K562 (cell line): Measurements from ENCODE around the gene PEX5L. TPM values are rescaled to one million over a fixed set of nuclear protein-coding genes. Genes with fewer than 3 reads are reported as not detected.

Experiments
- SREBF1 ChIP-seq: fragments of 150-350 bp; IDR thresholded peaks from 2 replicates; pipeline ENCODE4 v1.6.1; 2014; ENCODE audit warnings: antibody characterized with exemption, low read depth, low read length, borderline replicate concordance
- polyA plus RNA-seq, 8 experiments: library from polyadenylated mRNA; depleted of rRNA in 4 of 8; stranded (reverse) in 5 of 8; unstranded in 3 of 8; fragments of >200 nt; fragmentation: Nextera tagmentation in 2 of 8; fragmentation: Illumina TruSeq in 1 of 8; extraction: Ambion mirVana in 2 of 8; extraction: Trizol in 1 of 8; gene quantifications; 2 replicates each; pipeline versions ENCODE4 v1.2.1 to v1.2.3, GENCODE V29; 2011 to 2014; ENCODE audit warnings: inconsistent platforms in 1 of 8, missing spikeins in 1 of 8
- total RNA-seq, 7 experiments: library from RNA; depleted of rRNA in 6 of 7; stranded (reverse); fragments of >200 nt in 6 of 7; fragmentation: Illumina TruSeq in 2 of 7; extraction: Trizol in 2 of 7; gene quantifications; 2 replicates each; pipeline versions ENCODE4 v1.2.1 to v1.2.3, GENCODE V29; 2011 to 2021; ENCODE audit warnings: low replicate concordance in 1 of 7
- TF ChIP-seq, protein P1 (sequence below): sonication (generic); formaldehyde crosslinking; IDR thresholded peaks from 2 replicates; pipeline ENCODE4 v1.8.0; 2023; ENCODE audit warnings: missing genetic modification reagents, mild to moderate bottlenecking, borderline replicate concordance
- TF ChIP-seq, protein P2 (sequence below): fragments of 250-450 bp; sonication (Bioruptor Pico); IDR thresholded peaks from 2 replicates; pipeline ENCODE4 v1.4.0; 2020; ENCODE audit warnings: mild to moderate bottlenecking, moderate library complexity

Gene PEX5L
- total and polyA plus RNA-seq, 9 of the 15 experiments (the other 6 are each of a cell fraction or from before 2014, with no cell fraction given) = not detected

DNA sequence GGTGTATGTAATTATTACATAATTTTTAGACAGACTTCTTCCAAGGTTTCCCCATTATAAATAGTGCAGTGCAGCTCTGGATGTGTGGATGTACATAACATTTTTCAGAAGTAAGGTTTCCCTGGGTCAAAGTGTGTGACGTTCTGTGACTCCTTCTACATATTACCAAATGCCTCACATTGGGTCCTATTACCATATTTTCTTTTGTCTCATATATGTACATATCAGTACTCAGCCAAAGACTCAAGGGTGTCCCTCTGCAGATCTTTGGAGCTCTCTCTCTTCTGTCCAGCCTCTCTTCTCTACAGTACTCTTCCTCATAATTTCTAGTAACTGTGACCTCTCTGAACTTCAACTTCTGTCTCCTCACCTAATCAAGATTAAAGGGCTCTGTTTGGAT is 31.3 kb upstream of the PEX5L start (continued):
- TF ChIP-seq, protein P1, sequence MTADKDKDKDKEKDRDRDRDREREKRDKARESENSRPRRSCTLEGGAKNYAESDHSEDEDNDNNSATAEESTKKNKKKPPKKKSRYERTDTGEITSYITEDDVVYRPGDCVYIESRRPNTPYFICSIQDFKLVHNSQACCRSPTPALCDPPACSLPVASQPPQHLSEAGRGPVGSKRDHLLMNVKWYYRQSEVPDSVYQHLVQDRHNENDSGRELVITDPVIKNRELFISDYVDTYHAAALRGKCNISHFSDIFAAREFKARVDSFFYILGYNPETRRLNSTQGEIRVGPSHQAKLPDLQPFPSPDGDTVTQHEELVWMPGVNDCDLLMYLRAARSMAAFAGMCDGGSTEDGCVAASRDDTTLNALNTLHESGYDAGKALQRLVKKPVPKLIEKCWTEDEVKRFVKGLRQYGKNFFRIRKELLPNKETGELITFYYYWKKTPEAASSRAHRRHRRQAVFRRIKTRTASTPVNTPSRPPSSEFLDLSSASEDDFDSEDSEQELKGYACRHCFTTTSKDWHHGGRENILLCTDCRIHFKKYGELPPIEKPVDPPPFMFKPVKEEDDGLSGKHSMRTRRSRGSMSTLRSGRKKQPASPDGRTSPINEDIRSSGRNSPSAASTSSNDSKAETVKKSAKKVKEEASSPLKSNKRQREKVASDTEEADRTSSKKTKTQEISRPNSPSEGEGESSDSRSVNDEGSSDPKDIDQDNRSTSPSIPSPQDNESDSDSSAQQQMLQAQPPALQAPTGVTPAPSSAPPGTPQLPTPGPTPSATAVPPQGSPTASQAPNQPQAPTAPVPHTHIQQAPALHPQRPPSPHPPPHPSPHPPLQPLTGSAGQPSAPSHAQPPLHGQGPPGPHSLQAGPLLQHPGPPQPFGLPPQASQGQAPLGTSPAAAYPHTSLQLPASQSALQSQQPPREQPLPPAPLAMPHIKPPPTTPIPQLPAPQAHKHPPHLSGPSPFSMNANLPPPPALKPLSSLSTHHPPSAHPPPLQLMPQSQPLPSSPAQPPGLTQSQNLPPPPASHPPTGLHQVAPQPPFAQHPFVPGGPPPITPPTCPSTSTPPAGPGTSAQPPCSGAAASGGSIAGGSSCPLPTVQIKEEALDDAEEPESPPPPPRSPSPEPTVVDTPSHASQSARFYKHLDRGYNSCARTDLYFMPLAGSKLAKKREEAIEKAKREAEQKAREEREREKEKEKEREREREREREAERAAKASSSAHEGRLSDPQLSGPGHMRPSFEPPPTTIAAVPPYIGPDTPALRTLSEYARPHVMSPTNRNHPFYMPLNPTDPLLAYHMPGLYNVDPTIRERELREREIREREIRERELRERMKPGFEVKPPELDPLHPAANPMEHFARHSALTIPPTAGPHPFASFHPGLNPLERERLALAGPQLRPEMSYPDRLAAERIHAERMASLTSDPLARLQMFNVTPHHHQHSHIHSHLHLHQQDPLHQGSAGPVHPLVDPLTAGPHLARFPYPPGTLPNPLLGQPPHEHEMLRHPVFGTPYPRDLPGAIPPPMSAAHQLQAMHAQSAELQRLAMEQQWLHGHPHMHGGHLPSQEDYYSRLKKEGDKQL (CRISPR knock-in tag) = no peak
- TF ChIP-seq, protein P2, sequence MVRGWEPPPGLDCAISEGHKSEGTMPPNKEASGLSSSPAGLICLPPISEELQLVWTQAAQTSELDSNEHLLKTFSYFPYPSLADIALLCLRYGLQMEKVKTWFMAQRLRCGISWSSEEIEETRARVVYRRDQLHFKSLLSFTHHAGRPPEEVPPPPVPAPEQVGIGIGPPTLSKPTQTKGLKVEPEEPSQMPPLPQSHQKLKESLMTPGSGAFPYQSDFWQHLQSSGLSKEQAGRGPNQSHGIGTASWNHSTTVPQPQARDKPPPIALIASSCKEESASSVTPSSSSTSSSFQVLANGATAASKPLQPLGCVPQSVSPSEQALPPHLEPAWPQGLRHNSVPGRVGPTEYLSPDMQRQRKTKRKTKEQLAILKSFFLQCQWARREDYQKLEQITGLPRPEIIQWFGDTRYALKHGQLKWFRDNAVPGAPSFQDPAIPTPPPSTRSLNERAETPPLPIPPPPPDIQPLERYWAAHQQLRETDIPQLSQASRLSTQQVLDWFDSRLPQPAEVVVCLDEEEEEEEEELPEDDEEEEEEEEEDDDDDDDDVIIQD (CRISPR knock-in tag) = no peak
- no peak for TF ChIP-seq SREBF1
